Measurements from ENCODE around the gene EMP1. TPM values are rescaled to one million over a fixed set of nuclear protein-coding genes. Genes with fewer than 3 reads are reported as not detected.

The EMP1 gene
- total RNA-seq, 1 experiment from 2014 or later, result 0.63 TPM

DNA sequence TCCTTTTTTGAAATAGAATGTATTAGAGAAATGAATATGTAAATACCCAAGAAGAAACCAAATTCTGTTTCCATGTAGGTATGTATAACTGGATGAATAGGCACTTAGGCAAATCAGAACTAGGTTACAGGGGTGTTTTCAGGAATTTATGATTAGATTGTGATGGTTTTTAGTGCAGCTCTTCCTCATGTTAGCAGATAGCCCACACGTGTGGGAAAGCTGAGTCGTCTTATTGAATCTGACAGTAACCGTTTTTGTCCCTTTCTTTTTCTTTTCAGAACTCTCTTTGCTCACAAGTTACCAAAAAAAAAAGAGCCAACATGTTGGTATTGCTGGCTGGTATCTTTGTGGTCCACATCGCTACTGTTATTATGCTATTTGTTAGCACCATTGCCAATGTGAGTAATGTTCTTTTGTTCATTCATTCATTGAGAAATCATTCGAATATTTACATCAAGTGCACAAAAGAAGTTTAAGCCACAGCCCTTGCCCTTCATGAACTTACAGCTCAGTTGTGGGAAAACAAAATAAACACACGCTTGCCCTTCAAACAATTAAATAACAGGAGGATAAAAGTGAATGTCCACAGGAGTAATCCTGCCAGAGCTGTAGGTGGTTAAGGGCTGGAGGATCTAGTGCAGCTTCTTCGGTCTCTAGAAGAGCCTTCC is 14.8 kb downstream of the EMP1 start:
- Mint-ChIP-seq H3K4me1 (peaks cover 27 to 34% of the 10 kb centered on the region in 2 experiments), H3K27me3 (ENCODE audit: low read depth) (no peaks in the 10 kb centered on the region; the same call in 1 of the 2 replicates), H3K36me3 (ENCODE audit: insufficient read depth in 1 of 3, low read depth in 3 of 3) (no peaks in the 10 kb centered on the region), H3K9me3 (no peaks in the 10 kb centered on the region), H3K4me3 (no peak overlapping the region), H3K27ac (peak overlapping the region in 2 of 3 experiments; percentile 6 to 93; a peak in 4 of 7 replicates)
- Histone ChIP-seq H3T11ph (ENCODE audit: low read length) (no peak overlapping the region), H3K4ac (ENCODE audit: low read depth, low read length) (no peak overlapping the region; the same call in 1 of the 2 replicates), H3K79me2 (ENCODE audit: insufficient read depth, low read length) (no peaks in the 10 kb centered on the region), H2BK12ac (ENCODE audit: insufficient read length, low read depth, low read length) (no peak overlapping the region), H3K23me2 (ENCODE audit: insufficient read length, low read depth, low read length, poor library complexity, severe bottlenecking) (no peaks in the 10 kb centered on the region), H4K91ac (ENCODE audit: insufficient read length, low read depth, low read length) (no peak overlapping the region), H3K79me1 (ENCODE audit: insufficient read depth, low read depth, low read length, poor library complexity, severe bottlenecking) (no peaks in the 10 kb centered on the region), H3K27ac (ENCODE audit: insufficient read length, low read depth, low read length) (no peak overlapping the region), H2BK15ac (ENCODE audit: low read depth, low read length) (no peak overlapping the region), H2BK5ac (ENCODE audit: insufficient read length, low read length) (no peak overlapping the region), H3K9ac (ENCODE audit: extremely low read depth, insufficient read length, low read length) (no peak overlapping the region), H3K18ac (ENCODE audit: insufficient read length, low read depth, low read length) (peak overlapping the region; percentile 33), H3K9me3 (ENCODE audit: control insufficient read depth, low read depth, low read length) (no peaks in the 10 kb centered on the region), H3K14ac (ENCODE audit: insufficient read depth, low read length) (no peak overlapping the region; the same call in 1 of the 2 replicates), H3K4me1 (ENCODE audit: insufficient read depth, low read length) (peaks cover 5% of the 10 kb centered on the region; the same call in 1 of the 2 replicates), H2BK20ac (ENCODE audit: low read depth, low read length, poor library complexity, severe bottlenecking) (no peak overlapping the region), H4K8ac (replicated peaks; ENCODE audit: insufficient read length, low read depth, low read length) (no peak overlapping the region), H2BK120ac (ENCODE audit: low read depth, low read length, poor library complexity, severe bottlenecking) (no peak overlapping the region), H4K5ac (ENCODE audit: insufficient read length, low read depth, low read length) (peak overlapping the region; percentile 54), H2AK5ac (ENCODE audit: insufficient read length, low read length) (no peak overlapping the region), H3K4me2 (ENCODE audit: insufficient read depth, insufficient read length, low read length) (no peak overlapping the region), H2AFZ (ENCODE audit: low read length) (peak overlapping the region; percentile 96), H3K56ac (ENCODE audit: insufficient read length, low read depth, low read length) (no peak overlapping the region), H4K20me1 (ENCODE audit: control insufficient read depth, insufficient read depth, insufficient read length) (no peaks in the 10 kb centered on the region), H3K23ac (ENCODE audit: insufficient read length, low read depth, low read length) (no peak overlapping the region), H3K27me3 (ENCODE audit: insufficient read depth, low read length) (no peaks in the 10 kb centered on the region)
- no CpG with 5 or more reads among the region's 7 CpGs for WGBS (ENCODE audit: extremely low coverage, insufficient read length, low lambda C conversion rate)
- TF ChIP-seq, protein P1, sequence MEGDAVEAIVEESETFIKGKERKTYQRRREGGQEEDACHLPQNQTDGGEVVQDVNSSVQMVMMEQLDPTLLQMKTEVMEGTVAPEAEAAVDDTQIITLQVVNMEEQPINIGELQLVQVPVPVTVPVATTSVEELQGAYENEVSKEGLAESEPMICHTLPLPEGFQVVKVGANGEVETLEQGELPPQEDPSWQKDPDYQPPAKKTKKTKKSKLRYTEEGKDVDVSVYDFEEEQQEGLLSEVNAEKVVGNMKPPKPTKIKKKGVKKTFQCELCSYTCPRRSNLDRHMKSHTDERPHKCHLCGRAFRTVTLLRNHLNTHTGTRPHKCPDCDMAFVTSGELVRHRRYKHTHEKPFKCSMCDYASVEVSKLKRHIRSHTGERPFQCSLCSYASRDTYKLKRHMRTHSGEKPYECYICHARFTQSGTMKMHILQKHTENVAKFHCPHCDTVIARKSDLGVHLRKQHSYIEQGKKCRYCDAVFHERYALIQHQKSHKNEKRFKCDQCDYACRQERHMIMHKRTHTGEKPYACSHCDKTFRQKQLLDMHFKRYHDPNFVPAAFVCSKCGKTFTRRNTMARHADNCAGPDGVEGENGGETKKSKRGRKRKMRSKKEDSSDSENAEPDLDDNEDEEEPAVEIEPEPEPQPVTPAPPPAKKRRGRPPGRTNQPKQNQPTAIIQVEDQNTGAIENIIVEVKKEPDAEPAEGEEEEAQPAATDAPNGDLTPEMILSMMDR (conservative IDR thresholded peaks at IDR 0.05), result no peak
- no peak for DNase-seq

Data from H9 (cell line).